Psoas muscle (tissue), 8 donors: ENCODE measurements around the gene PRICKLE4. TPM values are rescaled to one million over a fixed set of nuclear protein-coding genes. Genes with fewer than 3 reads are reported as not detected.

Source experiments
- ATAC-seq, 4 donors: fragments of 200-7000 bp; cut with Tn5 transposase; one replicate each; pipeline ENCODE4 v1.9.1; 2020; ENCODE audit warnings: moderate library complexity in 3 of 4, mild to moderate bottlenecking in 2 of 4
- DNase-seq, 2 donors: peaks; one replicate each; pipeline ENCODE4 v3.0.0-alpha.2; 2020
- H3K27ac ChIP-seq: fragments of 200-600 bp; one replicate; pipeline ENCODE4 v1.8.0; 2022
- H3K27me3 ChIP-seq, 3 donors: fragments of 200-600 bp in 1 of 3; one replicate each; pipeline versions ENCODE4 v1.6.1 to v1.8.0; 2013 to 2022; ENCODE audit warnings: low read length in 2 of 3, mild to moderate bottlenecking in 2 of 3, moderate library complexity in 1 of 3; ENCODE audit not compliant: insufficient read depth in 3 of 3
- H3K36me3 ChIP-seq, 2 donors: fragments of 200-600 bp in 1 of 2; one replicate each; pipeline versions ENCODE4 v1.6.1 to v1.8.0; 2013 to 2022; ENCODE audit warnings: low read depth in 1 of 2, mild to moderate bottlenecking in 1 of 2, moderate library complexity in 1 of 2; ENCODE audit not compliant: insufficient read depth in 1 of 2
- H3K4me1 ChIP-seq: fragments of 200-600 bp; one replicate; pipeline ENCODE4 v1.8.0; 2022
- H3K4me3 ChIP-seq: fragments of 200-600 bp; one replicate; pipeline ENCODE4 v1.8.0; 2022; ENCODE audit warnings: mild to moderate bottlenecking
- H3K9me3 ChIP-seq: fragments of 200-600 bp; one replicate; pipeline ENCODE4 v1.8.0; 2022
- CTCF ChIP-seq: fragments of 200-600 bp; IDR thresholded peaks from one replicate; pipeline ENCODE4 v1.8.0; 2022; ENCODE audit warnings: antibody characterized with exemption
- WGBS, 3 donors: extraction: QIAGEN DNeasy Blood & Tissue Kit; methylation state at CpG; one replicate each; pipeline versions ENCODE4 v1.1.6 to v1.1.7; 2013; 5-methylcytosine and 5-hydroxymethylcytosine counted together
- intact Hi-C, 2 donors: fragments of 100-400 bp; cut with DNase I; formaldehyde crosslinking; loops; one replicate each; pipeline versions ENCODE4 v1.11.0 to v1.14.2; 2022
- polyA plus RNA-seq, 3 donors: library from polyadenylated mRNA; stranded (reverse); fragments of 200-250 nt; gene quantifications; one replicate each; pipeline ENCODE4 v1.2.3, GENCODE V29; 2013
- total RNA-seq, 4 donors: library from RNA; stranded (reverse); fragmentation: NEBNext Ultra II Directional in 2 of 4; extraction: Animal tissue kit (Norgen Biotek cat#: 25700) in 2 of 4; gene quantifications; one replicate each; pipeline versions ENCODE4 v1.2.1 to v1.2.4, GENCODE V29; 2021 to 2023
- donor health status: healthy with polysubstance abuse.
- donor health status: DM: no; HTN: no; CAD: no; lungs with moderate emphysema.
- donor health status: Bipolar disorder and iron deficiency.
- donor health status: healthy.
- donor health status: DM: yes; HTN: yes; CAD: no.
- donor health status: DM: no; HTN: no; CAD: no.
- donor health status: DM: no; HTN: no; CAD: no.
- donor health status: DM: yes; HTN: yes; CAD: no.

The PRICKLE4 gene
- total and polyA plus RNA-seq, 7 donors = 0.46 to 0.92 (median 0.70) TPM; not detected in 2

GRCh38 chr6:41813469-41813868 lies 32.9 kb downstream of the PRICKLE4 start:
- DNase-seq (no peak), ATAC-seq (no peak)
- Histone ChIP-seq H3K4me1 (peaks cover 4% of the 10 kb centered on the region), H3K27me3 (no peaks in the 10 kb centered on the region), H3K36me3 (no peaks in the 10 kb centered on the region), H3K9me3 (no peaks in the 10 kb centered on the region), H3K27ac (no peak overlapping the region), H3K4me3 (no peak overlapping the region)
- intact Hi-C loops = no loop called here
- TF ChIP-seq CTCF = no peak
- WGBS, 3 donors = 73 to 90% (median 78%) methylated on average over 2 of the region's 2 CpGs

- H3K36me3 ChIP-seq = no peaks in the 10 kb centered on the region
- TF ChIP-seq CTCF = no peak
- peaks cover 4% of the 10 kb centered on the region for H3K4me1 ChIP-seq
- no peak for ATAC-seq
- no peak overlapping the region for H3K27ac ChIP-seq
- no peak for DNase-seq
- no peaks in the 10 kb centered on the region for H3K9me3 ChIP-seq
- WGBS, 3 donors = 52 to 69% (median 59%) methylated on average over 2 of the region's 2 CpGs
- intact Hi-C loops = no loop called here
- no peak overlapping the region for H3K4me3 ChIP-seq
- H3K27me3 ChIP-seq = no peaks in the 10 kb centered on the region
These were observed 33.4 kb downstream of the PRICKLE4 start for GRCh38 chr6:41813956-41814355.

- no peak overlapping the region for H3K4me3 ChIP-seq
- no peak for ATAC-seq
- H3K27ac ChIP-seq = no peak overlapping the region
- DNase-seq = no peak
- no peaks in the 10 kb centered on the region for H3K9me3 ChIP-seq
- intact Hi-C loops = no loop called here
- no peak for TF ChIP-seq CTCF
- H3K36me3 ChIP-seq = no peaks in the 10 kb centered on the region
- no peaks in the 10 kb centered on the region for H3K27me3 ChIP-seq
- H3K4me1 ChIP-seq = peaks cover 4% of the 10 kb centered on the region
- WGBS, 3 donors = 64 to 74% (median 72%) methylated on average over 4 of the region's 4 CpGs
These were observed 34.0 kb downstream of the PRICKLE4 start for GRCh38 chr6:41814629-41815028.

DNA sequence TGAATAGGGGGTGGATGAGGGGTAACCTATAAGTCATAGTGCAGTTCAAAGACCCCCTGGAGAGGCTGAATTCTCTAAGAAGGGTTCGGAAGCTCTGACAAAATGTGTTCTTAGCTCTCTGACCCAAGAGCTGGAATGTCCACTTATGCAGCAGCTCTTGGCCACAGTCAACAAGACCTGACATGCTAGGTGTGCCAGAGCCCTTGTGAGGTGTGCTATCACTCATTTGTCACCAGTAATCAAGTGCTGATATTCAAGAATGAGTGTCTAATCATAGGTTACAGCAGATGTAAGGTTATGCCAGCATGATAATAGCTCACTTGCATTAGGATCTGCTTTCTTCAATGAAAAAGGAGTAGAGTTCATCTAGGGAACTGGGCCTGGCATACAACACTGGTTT lies 35.0 kb downstream of the PRICKLE4 start:
- Histone ChIP-seq H3K27ac (no peak overlapping the region), H3K27me3 (no peaks in the 10 kb centered on the region), H3K36me3 (no peaks in the 10 kb centered on the region), H3K4me3 (no peak overlapping the region), H3K9me3 (no peaks in the 10 kb centered on the region), H3K4me1 (peaks cover 4% of the 10 kb centered on the region)
- intact Hi-C loops = no loop called here
- ATAC-seq (peak in 1 of 4 donors; percentile 30), DNase-seq (no peak)
- TF ChIP-seq CTCF = no peak
- 85 to 88% (median 86%) methylated on average over 1 of the region's 1 CpG for WGBS, 3 donors

DNA sequence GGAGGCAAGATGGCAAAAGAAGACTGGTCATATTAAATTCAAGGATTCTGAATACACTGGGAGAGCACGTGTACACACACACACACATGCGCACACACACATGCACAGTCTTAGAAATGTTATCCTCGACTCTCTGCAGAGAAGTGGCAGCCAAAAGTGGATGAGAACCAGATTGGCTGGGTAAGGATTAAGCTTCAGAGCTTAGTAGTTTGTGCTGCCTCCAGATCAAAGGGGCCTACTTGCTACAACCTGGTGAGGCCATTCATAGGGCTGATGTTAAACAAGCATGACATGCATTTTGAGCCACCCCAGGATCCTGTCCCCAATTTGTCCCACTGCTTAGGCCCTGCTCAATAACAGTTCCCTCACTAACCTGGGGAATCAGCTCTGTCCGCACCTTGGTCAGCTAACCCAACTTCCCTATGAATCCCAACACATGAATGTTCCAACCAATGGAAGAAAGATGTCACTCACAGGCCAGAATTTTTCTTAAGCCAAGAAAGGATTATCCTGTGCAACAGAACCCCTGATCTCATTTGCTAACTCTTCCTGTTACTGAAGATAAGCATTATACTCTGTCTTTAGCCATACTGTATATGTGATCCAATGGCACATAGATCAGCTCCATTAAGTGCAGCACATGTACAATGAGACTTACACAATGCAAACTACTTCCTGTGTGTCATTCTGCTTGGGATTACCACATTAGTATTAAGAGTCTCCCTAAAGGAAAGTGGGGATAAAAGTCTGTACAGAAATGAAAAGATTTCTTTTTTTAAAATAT lies 37.9 kb downstream of the PRICKLE4 start:
- 67 to 76% (median 71%) methylated on average over 4 of the region's 4 CpGs for WGBS, 3 donors

More for the DNA sequence above, 37.9 kb downstream of the PRICKLE4 start:
- Histone ChIP-seq H3K27ac (no peak overlapping the region), H3K36me3 (no peaks in the 10 kb centered on the region), H3K9me3 (no peaks in the 10 kb centered on the region), H3K4me3 (no peak overlapping the region), H3K4me1 (peaks cover 4% of the 10 kb centered on the region), H3K27me3 (no peaks in the 10 kb centered on the region)
- intact Hi-C loops = no loop called here
- DNase-seq = no peak
- no peak for ATAC-seq
- no peak for TF ChIP-seq CTCF
